ENCODE data around the gene KRT85. TPM values are rescaled to one million over a fixed set of nuclear protein-coding genes. Genes with fewer than 3 reads are reported as not detected.

The KRT85 gene
- total RNA-seq, 2 donors from 2014 or later: not detected

DNA sequence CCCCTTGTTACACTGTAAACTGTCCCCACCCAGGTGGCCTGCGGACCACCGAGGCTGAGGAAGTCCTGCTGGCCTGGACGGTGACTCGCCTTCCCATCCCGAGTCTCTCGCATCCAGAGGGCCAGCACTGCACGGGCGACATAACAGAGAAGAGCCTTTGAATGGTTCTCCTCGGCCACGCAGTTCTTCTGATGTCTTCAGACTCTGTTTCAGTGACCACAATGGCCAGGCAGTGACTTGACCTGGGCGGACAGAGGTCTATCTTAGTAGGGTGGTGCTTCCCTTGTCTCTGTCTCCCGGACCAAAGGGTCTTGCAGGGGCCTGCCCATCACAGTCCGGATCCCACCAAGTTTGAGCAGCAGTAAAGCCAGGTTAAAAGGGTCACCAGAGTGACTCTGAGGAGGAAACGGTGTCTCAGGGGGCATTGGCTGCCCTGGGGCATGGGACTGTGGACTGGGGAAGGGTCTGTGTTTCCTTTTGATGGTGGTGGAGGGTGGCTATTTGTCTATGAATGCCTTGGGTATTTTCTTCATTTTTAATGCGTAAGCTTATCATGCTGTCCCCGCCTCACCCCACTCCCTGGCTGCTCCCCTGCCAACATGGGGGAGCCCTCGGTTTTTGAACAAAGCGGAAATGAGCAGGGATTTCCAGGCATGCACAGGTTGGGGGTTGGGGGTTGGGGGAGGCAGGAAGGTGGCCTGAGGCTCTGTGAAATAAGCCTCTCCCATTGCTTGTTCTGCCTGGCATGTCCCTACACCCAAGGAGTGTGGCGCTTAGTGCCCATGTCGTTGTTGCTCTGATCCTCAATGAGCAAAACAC is 10.3 kb downstream of the KRT85 start:
- Mint-ChIP-seq H3K4me3 (no peak overlapping the region), H3K36me3 (no peaks in the 10 kb centered on the region), H3K4me1 (ENCODE audit: low read depth in 2 of 2) (peaks cover 49 to 60% of the 10 kb centered on the region in 2 donors), H3K27me3 (peaks cover 30 to 36% of the 10 kb centered on the region in 2 donors), H3K9me3 (no peaks in the 10 kb centered on the region), H3K27ac (peak overlapping the region in 1 of 2 donors; percentile 4)
- no peak for DNase-seq (ENCODE audit: low spot score)
- no peak for ATAC-seq

DNA sequence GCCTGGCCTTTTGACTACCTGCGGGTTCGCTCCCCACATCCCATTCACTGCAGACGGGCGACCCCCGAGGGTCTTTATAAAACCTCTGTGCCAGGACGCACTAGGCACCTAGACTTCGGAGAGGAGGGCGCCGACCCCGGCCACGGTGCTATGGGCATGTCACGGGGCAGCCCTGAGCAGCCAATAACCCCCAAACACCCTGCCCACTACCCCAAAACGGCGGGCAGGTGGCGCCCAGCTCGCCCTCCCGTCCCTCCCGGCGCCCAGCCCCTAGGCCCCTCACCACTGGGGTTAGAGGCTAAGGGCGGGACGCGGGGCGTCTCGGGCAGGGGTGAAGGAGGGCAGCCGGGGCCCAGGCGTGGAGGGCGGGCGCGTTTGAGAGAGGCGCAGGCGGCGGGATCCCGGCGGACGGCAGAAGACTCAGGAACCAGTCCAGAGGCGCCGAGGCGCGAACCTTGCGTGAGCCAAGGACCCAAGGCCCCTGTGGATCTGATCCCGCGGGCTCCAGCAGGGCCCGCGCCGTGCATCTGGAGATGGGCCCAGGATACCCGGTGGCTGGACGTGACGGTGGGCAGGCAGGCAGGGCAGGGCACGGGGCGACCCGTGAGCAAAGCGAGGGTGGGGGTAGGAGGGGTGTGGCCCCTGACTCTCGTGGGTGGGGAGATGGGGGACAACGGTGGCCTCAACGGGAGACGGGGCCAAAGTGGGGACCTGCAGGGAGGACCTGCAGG is 11.1 kb downstream of the KRT85 start:
- ATAC-seq: no peak
- Mint-ChIP-seq H3K27me3 (peaks cover 30 to 42% of the 10 kb centered on the region in 2 donors), H3K9me3 (no peaks in the 10 kb centered on the region), H3K36me3 (no peaks in the 10 kb centered on the region), H3K4me3 (no peak overlapping the region), H3K27ac (no peak overlapping the region), H3K4me1 (ENCODE audit: low read depth in 2 of 2) (peaks cover 47 to 58% of the 10 kb centered on the region in 2 donors)
- DNase-seq (ENCODE audit: low spot score): peak; percentile 59

DNA sequence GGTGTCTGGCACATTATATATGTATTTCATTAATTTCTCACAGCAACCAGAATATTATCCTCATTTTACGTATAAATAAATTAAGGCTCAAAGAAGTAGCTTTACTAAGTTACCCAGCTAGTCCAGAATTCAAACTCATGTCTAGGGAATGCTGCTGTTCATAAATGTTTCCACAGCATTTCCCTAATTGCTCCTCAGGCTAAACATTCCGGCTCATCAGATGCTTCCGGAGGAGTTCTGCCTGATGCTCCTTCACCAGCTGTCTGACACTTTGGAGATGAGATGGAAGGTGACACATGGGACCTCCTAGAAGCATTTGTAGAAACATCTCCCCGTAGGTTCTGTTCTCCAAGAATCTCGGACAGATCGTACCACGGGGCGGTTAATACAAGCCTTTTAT is 12.1 kb downstream of the KRT85 start:
- no peak for DNase-seq (ENCODE audit: low spot score)
- Mint-ChIP-seq H3K4me1 (ENCODE audit: low read depth in 2 of 2) (peaks cover 42 to 53% of the 10 kb centered on the region in 2 donors), H3K27ac (no peak overlapping the region), H3K4me3 (no peak overlapping the region), H3K27me3 (peaks cover 30 to 37% of the 10 kb centered on the region in 2 donors), H3K9me3 (no peaks in the 10 kb centered on the region), H3K36me3 (no peaks in the 10 kb centered on the region)
- no peak for ATAC-seq

GRCh38 chr12:52354200-52354599 is 13.1 kb downstream of the KRT85 start:
- Mint-ChIP-seq H3K27ac (no peak overlapping the region), H3K4me3 (no peak overlapping the region), H3K4me1 (ENCODE audit: low read depth in 2 of 2) (peaks cover 34 to 43% of the 10 kb centered on the region in 2 donors), H3K36me3 (no peaks in the 10 kb centered on the region), H3K9me3 (no peaks in the 10 kb centered on the region), H3K27me3 (peaks cover 26 to 31% of the 10 kb centered on the region in 2 donors)
- no peak for DNase-seq (ENCODE audit: low spot score)
- ATAC-seq: no peak

GRCh38 chr12:52353766-52354165 is 13.5 kb downstream of the KRT85 start:
- DNase-seq (ENCODE audit: low spot score) (no peak), ATAC-seq (no peak)
- Mint-ChIP-seq H3K4me3 (no peak overlapping the region), H3K9me3 (no peaks in the 10 kb centered on the region), H3K36me3 (no peaks in the 10 kb centered on the region), H3K27me3 (peaks cover 29 to 35% of the 10 kb centered on the region in 2 donors), H3K4me1 (ENCODE audit: low read depth in 2 of 2) (peaks cover 30 to 39% of the 10 kb centered on the region in 2 donors), H3K27ac (no peak overlapping the region)

DNA sequence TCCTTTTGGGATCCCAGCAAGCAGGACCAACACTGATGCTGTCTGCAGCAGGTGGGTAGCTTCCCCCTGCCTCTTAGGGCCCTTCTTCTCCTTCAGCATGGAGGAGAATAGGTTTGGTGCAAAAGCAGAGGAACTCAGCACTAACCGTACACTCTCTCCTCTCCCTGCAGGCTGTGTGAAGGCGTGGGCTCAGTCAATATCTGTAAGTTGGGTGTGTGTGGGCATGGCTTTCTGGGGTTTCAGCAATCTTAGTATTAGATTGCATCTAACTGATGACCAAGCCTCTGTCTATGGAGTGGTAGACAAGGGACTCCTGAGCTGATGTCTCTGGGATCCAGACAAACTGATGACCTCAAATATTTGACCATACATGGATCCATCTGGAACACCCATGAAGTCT is 14.3 kb downstream of the KRT85 start:
- peaks cover 25 to 31% of the 10 kb centered on the region in 2 donors for H3K4me1 Mint-ChIP-seq (ENCODE audit: low read depth in 2 of 2)
- H3K4me3 Mint-ChIP-seq: peak overlapping the region; percentile 19
- H3K36me3 Mint-ChIP-seq: no peaks in the 10 kb centered on the region
- ATAC-seq: no peak
- DNase-seq (ENCODE audit: low spot score): no peak
- peaks cover 32 to 35% of the 10 kb centered on the region in 2 donors for H3K27me3 Mint-ChIP-seq
- no peaks in the 10 kb centered on the region for H3K9me3 Mint-ChIP-seq
- H3K27ac Mint-ChIP-seq: no peak overlapping the region

DNA sequence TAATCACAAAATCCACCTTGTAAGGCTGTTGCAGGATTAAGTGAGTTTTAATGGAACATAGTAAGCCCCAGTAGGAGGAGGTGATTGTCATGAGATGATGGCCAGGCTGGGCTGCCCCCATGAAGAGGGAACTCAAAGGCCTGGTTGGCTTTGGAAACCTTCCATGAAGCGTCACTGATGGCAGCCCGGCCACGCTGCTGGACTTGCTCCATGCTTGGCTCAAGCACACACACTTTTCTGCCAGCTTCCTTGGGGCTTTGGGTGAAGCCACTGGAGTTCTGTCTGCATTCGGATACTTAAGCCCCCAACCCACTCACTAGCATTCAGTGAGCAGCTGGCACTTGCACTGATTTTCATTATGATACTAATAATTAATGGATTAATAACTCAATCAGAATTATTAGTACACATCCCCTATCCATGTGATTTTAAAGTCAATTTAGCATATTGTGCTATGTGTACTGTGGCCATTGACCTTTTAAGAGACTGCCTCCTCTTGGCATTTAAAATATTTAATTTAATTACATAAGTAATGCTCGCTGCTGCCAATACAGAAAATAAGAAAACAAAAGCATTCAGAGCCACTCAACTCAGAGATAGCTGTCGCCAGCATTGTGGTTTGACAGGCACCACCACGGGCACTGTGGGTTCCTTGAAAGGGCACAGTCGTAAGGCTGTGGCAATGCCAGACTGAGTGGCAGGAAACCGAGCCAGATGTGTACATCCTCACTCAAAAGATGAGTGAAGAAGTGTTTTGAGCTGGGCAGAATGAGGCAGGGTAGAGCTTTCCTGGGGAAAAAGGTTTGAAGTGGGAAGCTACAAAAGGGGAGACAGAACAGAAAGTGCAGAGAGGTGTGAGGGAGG is 15.9 kb downstream of the KRT85 start:
- Mint-ChIP-seq H3K4me1 (ENCODE audit: low read depth in 2 of 2) (peaks cover 21 to 25% of the 10 kb centered on the region in 2 donors), H3K4me3 (peak overlapping the region; percentile 69), H3K9me3 (no peaks in the 10 kb centered on the region), H3K36me3 (no peaks in the 10 kb centered on the region), H3K27ac (peak overlapping the region in 1 of 2 donors; percentile 25), H3K27me3 (peaks cover 27 to 28% of the 10 kb centered on the region in 2 donors)
- peak; percentile 65 for DNase-seq (ENCODE audit: low spot score)
- peak; percentile 83 to 93 for ATAC-seq

- Mint-ChIP-seq H3K9me3 (no peaks in the 10 kb centered on the region), H3K4me1 (ENCODE audit: low read depth in 2 of 2) (peaks cover 21 to 25% of the 10 kb centered on the region in 2 donors), H3K27ac (no peak overlapping the region), H3K36me3 (no peaks in the 10 kb centered on the region), H3K27me3 (peaks cover 27 to 30% of the 10 kb centered on the region in 2 donors), H3K4me3 (no peak overlapping the region)
- ATAC-seq (no peak), DNase-seq (ENCODE audit: low spot score) (no peak)
Observed at GRCh38 chr12:52350786-52351185, 16.5 kb downstream of the KRT85 start.

GRCh38 chr12:52350021-52350620 is 17.2 kb downstream of the KRT85 start:
- H3K27ac Mint-ChIP-seq: no peak overlapping the region
- H3K36me3 Mint-ChIP-seq: no peaks in the 10 kb centered on the region
- no peak for DNase-seq (ENCODE audit: low spot score)
- peaks cover 27 to 33% of the 10 kb centered on the region in 2 donors for H3K27me3 Mint-ChIP-seq
- H3K4me1 Mint-ChIP-seq (ENCODE audit: low read depth in 2 of 2): peaks cover 21 to 25% of the 10 kb centered on the region in 2 donors
- H3K9me3 Mint-ChIP-seq: no peaks in the 10 kb centered on the region
- no peak for ATAC-seq
- no peak overlapping the region for H3K4me3 Mint-ChIP-seq

DNA sequence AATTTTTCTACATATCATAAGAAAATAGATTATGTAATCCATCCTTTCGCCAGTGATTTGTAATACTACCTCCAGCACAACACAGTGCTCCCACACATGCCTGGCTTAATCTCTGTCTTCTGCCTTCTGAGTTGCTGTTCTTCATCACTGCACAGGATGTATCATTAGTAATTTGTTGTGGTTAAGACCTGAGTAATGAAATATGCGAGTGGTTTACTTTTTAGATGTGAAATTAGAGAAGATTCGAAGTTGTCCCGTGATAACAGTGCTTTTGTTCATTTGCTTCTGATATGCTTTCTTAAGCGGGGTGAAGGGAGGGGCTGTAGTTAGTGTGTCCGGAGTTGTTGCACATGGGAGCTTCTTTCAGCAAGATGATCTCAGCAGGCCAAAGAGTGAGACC is 18.1 kb downstream of the KRT85 start:
- Mint-ChIP-seq H3K4me1 (ENCODE audit: low read depth in 2 of 2) (peaks cover 21 to 25% of the 10 kb centered on the region in 2 donors), H3K9me3 (no peaks in the 10 kb centered on the region), H3K4me3 (no peak overlapping the region), H3K27me3 (peaks cover 33% of the 10 kb centered on the region in 2 donors), H3K36me3 (no peaks in the 10 kb centered on the region), H3K27ac (no peak overlapping the region)
- DNase-seq (ENCODE audit: low spot score) (no peak), ATAC-seq (no peak)

DNA sequence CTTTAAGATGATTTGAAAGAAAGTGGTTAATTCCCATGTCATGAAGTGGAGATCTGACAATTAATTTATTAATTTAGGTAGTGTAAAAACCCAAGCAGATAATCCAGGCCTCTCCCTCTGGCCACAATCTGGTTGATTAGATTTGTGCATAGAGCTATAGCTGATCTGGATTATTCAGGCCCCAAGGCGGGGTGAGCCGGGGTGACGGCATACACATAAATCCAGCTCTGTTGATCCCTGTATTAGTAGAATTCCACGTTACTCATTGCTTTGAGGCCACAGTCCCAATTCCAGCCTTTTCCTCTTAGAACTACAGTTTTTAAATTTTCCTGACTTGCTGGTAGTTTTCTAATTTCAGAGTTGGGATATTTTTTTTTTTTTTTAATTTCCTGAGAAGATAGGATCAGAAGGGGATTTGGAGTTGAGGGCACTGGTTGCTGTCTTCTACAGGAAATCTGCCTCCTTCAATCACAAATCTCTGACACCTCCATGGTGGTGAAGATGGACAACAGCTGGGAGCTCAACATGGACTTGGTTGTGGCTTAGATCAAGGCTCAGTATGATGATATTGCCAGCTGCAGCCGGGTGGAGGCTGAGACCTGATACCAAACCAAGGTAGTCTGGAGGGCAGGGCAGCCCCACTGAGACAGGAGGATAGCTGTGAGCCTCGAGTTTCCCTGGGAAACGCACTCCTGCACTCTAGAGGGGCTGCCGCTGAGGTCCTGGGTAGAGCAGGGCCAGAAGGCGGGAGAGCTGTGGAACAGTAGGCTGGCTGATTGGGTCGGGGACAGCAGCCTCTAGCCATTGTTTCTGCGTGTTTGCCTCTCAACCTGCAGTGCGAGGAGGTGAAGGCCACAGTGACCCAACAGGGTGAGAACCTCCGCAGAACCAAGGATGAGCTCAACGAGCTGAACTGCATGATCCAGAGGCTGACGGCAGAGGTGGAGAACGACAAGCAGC is 19.4 kb downstream of the KRT85 start:
- Mint-ChIP-seq H3K4me1 (ENCODE audit: low read depth in 2 of 2) (peaks cover 15 to 16% of the 10 kb centered on the region in 2 donors), H3K27ac (no peak overlapping the region), H3K27me3 (peaks cover 26 to 35% of the 10 kb centered on the region in 2 donors), H3K36me3 (no peaks in the 10 kb centered on the region), H3K9me3 (no peaks in the 10 kb centered on the region), H3K4me3 (no peak overlapping the region)
- ATAC-seq: no peak
- peak; percentile 31 for DNase-seq (ENCODE audit: low spot score)

DNA sequence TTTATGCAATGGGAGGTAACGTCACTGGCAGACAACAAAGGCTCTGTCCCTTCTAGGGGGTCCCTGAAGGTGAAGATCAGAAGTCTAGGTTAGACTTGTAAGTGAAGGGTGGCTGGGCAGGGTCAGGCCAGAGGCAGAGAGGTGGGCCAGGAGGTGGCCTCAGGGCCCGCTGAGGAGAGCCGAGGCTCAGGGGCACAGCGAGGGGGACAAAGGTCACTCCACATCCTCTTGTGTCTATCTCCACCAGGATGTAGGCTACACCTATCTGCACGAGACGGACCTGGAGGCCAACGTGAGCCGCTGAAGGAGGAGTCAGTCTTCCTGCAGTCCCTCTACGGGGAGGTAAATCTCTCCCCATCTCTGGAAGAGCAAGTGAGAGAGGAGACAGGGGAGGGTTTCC is 20.3 kb downstream of the KRT85 start:
- ATAC-seq: no peak
- no peak overlapping the region for H3K27ac Mint-ChIP-seq
- H3K4me1 Mint-ChIP-seq (ENCODE audit: low read depth in 2 of 2): peaks cover 9 to 11% of the 10 kb centered on the region in 2 donors
- no peak overlapping the region for H3K4me3 Mint-ChIP-seq
- peak; percentile 49 for DNase-seq (ENCODE audit: low spot score)
- no peaks in the 10 kb centered on the region for H3K36me3 Mint-ChIP-seq
- peaks cover 26 to 34% of the 10 kb centered on the region in 2 donors for H3K27me3 Mint-ChIP-seq
- H3K9me3 Mint-ChIP-seq: no peaks in the 10 kb centered on the region
